ENCODE results near the gene POLR1D. TPM values are rescaled to one million over a fixed set of nuclear protein-coding genes. Genes with fewer than 3 reads are reported as not detected.

Gene POLR1D
- total and polyA plus RNA-seq, 2 experiments from 2014 or later: 177 to 197 TPM

DNA sequence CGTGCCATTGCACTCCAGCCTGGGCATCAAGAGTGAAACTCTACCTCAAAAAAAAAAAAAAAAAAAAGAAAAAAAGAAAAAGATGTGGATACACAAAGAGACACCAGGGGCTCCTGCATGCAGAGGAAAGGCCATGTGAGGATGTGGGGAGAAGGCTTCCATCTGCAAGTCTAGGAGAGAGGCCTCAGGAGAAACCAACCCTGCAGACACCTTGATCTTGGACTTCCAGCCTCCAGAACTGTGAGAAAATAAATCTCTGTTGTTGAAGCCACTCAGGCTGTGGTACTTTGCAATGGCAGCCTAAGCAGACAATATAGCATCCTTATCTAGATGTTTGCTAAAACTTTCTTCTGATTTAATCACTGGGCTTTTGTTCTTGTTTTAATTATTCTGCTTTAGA lies 50.3 kb downstream of the POLR1D start (continued):
- TF ChIP-seq, protein P1, sequence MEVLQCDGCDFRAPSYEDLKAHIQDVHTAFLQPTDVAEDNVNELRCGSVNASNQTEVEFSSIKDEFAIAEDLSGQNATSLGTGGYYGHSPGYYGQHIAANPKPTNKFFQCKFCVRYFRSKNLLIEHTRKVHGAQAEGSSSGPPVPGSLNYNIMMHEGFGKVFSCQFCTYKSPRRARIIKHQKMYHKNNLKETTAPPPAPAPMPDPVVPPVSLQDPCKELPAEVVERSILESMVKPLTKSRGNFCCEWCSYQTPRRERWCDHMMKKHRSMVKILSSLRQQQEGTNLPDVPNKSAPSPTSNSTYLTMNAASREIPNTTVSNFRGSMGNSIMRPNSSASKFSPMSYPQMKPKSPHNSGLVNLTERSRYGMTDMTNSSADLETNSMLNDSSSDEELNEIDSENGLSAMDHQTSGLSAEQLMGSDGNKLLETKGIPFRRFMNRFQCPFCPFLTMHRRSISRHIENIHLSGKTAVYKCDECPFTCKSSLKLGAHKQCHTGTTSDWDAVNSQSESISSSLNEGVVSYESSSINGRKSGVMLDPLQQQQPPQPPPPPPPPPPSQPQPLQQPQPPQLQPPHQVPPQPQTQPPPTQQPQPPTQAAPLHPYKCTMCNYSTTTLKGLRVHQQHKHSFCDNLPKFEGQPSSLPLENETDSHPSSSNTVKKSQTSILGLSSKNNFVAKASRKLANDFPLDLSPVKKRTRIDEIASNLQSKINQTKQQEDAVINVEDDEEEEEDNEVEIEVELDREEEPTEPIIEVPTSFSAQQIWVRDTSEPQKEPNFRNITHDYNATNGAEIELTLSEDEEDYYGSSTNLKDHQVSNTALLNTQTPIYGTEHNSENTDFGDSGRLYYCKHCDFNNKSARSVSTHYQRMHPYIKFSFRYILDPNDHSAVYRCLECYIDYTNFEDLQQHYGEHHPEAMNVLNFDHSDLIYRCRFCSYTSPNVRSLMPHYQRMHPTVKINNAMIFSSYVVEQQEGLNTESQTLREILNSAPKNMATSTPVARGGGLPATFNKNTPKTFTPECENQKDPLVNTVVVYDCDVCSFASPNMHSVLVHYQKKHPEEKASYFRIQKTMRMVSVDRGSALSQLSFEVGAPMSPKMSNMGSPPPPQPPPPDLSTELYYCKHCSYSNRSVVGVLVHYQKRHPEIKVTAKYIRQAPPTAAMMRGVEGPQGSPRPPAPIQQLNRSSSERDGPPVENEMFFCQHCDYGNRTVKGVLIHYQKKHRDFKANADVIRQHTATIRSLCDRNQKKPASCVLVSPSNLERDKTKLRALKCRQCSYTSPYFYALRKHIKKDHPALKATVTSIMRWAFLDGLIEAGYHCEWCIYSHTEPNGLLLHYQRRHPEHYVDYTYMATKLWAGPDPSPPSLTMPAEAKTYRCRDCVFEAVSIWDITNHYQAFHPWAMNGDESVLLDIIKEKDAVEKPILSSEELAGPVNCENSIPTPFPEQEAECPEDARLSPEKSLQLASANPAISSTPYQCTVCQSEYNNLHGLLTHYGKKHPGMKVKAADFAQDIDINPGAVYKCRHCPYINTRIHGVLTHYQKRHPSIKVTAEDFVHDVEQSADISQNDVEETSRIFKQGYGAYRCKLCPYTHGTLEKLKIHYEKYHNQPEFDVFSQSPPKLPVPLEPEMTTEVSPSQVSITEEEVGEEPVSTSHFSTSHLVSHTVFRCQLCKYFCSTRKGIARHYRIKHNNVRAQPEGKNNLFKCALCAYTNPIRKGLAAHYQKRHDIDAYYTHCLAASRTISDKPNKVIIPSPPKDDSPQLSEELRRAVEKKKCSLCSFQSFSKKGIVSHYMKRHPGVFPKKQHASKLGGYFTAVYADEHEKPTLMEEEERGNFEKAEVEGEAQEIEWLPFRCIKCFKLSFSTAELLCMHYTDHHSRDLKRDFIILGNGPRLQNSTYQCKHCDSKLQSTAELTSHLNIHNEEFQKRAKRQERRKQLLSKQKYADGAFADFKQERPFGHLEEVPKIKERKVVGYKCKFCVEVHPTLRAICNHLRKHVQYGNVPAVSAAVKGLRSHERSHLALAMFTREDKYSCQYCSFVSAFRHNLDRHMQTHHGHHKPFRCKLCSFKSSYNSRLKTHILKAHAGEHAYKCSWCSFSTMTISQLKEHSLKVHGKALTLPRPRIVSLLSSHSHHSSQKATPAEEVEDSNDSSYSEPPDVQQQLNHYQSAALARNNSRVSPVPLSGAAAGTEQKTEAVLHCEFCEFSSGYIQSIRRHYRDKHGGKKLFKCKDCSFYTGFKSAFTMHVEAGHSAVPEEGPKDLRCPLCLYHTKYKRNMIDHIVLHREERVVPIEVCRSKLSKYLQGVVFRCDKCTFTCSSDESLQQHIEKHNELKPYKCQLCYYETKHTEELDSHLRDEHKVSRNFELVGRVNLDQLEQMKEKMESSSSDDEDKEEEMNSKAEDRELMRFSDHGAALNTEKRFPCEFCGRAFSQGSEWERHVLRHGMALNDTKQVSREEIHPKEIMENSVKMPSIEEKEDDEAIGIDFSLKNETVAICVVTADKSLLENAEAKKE (CRISPR knock-in tag; IDR thresholded peaks at IDR 0.05): no peak
- TF ChIP-seq JUNB (IDR thresholded peaks at IDR 0.05; ENCODE audit: unreplicated experiment) (no peak), CREB1 (CRISPR knock-in tag; IDR thresholded peaks at IDR 0.05; ENCODE audit: low read depth) (no peak), POLR2AphosphoS5 (IDR thresholded peaks at IDR 0.05; ENCODE audit: low read depth) (no peak)
- TF ChIP-seq, protein P2, sequence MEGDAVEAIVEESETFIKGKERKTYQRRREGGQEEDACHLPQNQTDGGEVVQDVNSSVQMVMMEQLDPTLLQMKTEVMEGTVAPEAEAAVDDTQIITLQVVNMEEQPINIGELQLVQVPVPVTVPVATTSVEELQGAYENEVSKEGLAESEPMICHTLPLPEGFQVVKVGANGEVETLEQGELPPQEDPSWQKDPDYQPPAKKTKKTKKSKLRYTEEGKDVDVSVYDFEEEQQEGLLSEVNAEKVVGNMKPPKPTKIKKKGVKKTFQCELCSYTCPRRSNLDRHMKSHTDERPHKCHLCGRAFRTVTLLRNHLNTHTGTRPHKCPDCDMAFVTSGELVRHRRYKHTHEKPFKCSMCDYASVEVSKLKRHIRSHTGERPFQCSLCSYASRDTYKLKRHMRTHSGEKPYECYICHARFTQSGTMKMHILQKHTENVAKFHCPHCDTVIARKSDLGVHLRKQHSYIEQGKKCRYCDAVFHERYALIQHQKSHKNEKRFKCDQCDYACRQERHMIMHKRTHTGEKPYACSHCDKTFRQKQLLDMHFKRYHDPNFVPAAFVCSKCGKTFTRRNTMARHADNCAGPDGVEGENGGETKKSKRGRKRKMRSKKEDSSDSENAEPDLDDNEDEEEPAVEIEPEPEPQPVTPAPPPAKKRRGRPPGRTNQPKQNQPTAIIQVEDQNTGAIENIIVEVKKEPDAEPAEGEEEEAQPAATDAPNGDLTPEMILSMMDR (conservative IDR thresholded peaks at IDR 0.05; ENCODE audit: low read depth in 2 of 2): no peak

Other genes starting within 250 kb of the POLR1D start
- 109 and 206 TPM in 2 replicates for gene GTF3A, start 197.3 kb upstream of the POLR1D start, total RNA-seq (2014; rRNA removed; shearing (Covaris generic))
- 174 and 190 TPM in 2 replicates for gene GTF3A, start 197.3 kb upstream of the POLR1D start, polyA plus RNA-seq (2016; fragmentation: Nextera tagmentation; extraction: Ambion mirVana)
- 33.0 and 47.2 TPM in 2 replicates for gene MTIF3, start 171.3 kb upstream of the POLR1D start, total RNA-seq (2014; rRNA removed; shearing (Covaris generic))
- 148 and 152 TPM in 2 replicates for gene MTIF3, start 171.3 kb upstream of the POLR1D start, polyA plus RNA-seq (2016; fragmentation: Nextera tagmentation; extraction: Ambion mirVana)
- gene LNX2, start 1.4 kb upstream of the POLR1D start, total RNA-seq (2014; rRNA removed; shearing (Covaris generic)): 17.3 and 18.0 TPM in 2 replicates
- gene LNX2, start 1.4 kb upstream of the POLR1D start, polyA plus RNA-seq (2016; fragmentation: Nextera tagmentation; extraction: Ambion mirVana): 3.4 and 3.7 TPM in 2 replicates
- gene GSX1, start 170.6 kb downstream of the POLR1D start, total RNA-seq (2014; rRNA removed; shearing (Covaris generic)): not detected in 2 replicates
- not detected in 2 replicates for gene GSX1, start 170.6 kb downstream of the POLR1D start, polyA plus RNA-seq (2016; fragmentation: Nextera tagmentation; extraction: Ambion mirVana)

Data from GM23338 (cell line).